K562 (cell line): ENCODE measurements around the gene LIF. TPM values are rescaled to one million over a fixed set of nuclear protein-coding genes. Genes with fewer than 3 reads are reported as not detected.

Source experiments
- ATAC-seq: fragments of 200-7000 bp; cut with Tn5 transposase; 3 replicates; pipeline ENCODE4 v1.9.1; 2020; ENCODE audit warnings: moderate library complexity
- BruUV-seq: library from RNA; stranded (reverse); fragments of 400-500 nt; replicated peaks from 2 replicates; lab custom pipeline; 2021; lab: Mats Ljungman, UMichigan
- CTCF ChIA-PET: fragments of 300-600 bp; formaldehyde crosslinking; extraction: SDS; loops from one replicate; lab custom pipeline; 2021; ENCODE audit warnings: low intra/inter-chr PET ratio; lab: Yijun Ruan, JAX
- POLR2A ChIA-PET: fragments of 300-600, 350-650 bp; sonication (Branson Sonifier 250); formaldehyde crosslinking; extraction: SDS; loops from one replicate; lab custom pipeline; 2021; ENCODE audit warnings: antibody characterized with exemption, inconsistent platforms; lab: Yijun Ruan, JAX
- DNase-seq, 4 experiments: peaks; one replicate each; pipeline versions ENCODE4 v3.0.0 to v3.0.0-alpha.2; 2011 to 2018; ENCODE audit warnings: low spot score in 3 of 4, mixed read lengths in 3 of 4; ENCODE audit errors: extremely low read depth in 1 of 4
- FAIRE-seq: peaks from 2 replicates; lab custom pipeline; 2011; peaks lifted over from hg19 to GRCh38; lab: Jason Lieb, UNC
- H2AFZ ChIP-seq: 2 replicates; pipeline ENCODE4 v1.6.0; 2011; ENCODE audit warnings: low read depth, low read length, control low read depth, inconsistent platforms
- H3K27ac ChIP-seq: fragments of 200-600 bp; 3 replicates; pipeline ENCODE4 v1.8.0; 2011; ENCODE audit warnings: low read depth, mild to moderate bottlenecking, control low read depth, inconsistent platforms, low read length, moderate library complexity, mixed read lengths; ENCODE audit errors: extremely low read depth
- H3K27me3 ChIP-seq, 2 experiments: fragments of 300-600 bp in 1 of 2; 2 replicates in 1 of 2; 3 replicates in 1 of 2; pipeline versions ENCODE4 v1.6.0 to v1.8.0; 2011; ENCODE audit warnings: inconsistent platforms in 2 of 2, low read length in 2 of 2, mild to moderate bottlenecking in 1 of 2, mixed read lengths in 1 of 2, moderate library complexity in 1 of 2; ENCODE audit not compliant: control insufficient read depth in 2 of 2, insufficient read depth in 2 of 2
- H3K36me3 ChIP-seq: fragments of 300-600 bp; 3 replicates; pipeline ENCODE4 v1.8.0; 2011; ENCODE audit warnings: mild to moderate bottlenecking, low read length, inconsistent platforms; ENCODE audit not compliant: control insufficient read depth, insufficient read depth
- H3K4me1 ChIP-seq, 2 experiments: fragments of 200-600 bp in 1 of 2; replicated peaks in 1 of 2; 2 replicates in 1 of 2; 3 replicates in 1 of 2; pipeline versions ENCODE4 v1.5.1 to v1.8.0; 2011; ENCODE audit warnings: inconsistent platforms in 2 of 2, low read length in 2 of 2, mild to moderate bottlenecking in 1 of 2, mixed read lengths in 1 of 2, moderate library complexity in 1 of 2; ENCODE audit not compliant: control insufficient read depth in 2 of 2, insufficient read depth in 2 of 2
- H3K4me2 ChIP-seq: 2 replicates; pipeline ENCODE4 v1.6.1; 2011; ENCODE audit warnings: low read length, control low read depth, inconsistent platforms, mixed read lengths; ENCODE audit not compliant: insufficient read depth
- H3K4me3 ChIP-seq: fragments of 200-600 bp; sonication (generic), shearing (Covaris generic); 2 replicates; pipeline ENCODE4 v1.5.1; 2016; ENCODE audit warnings: control low read depth, inconsistent platforms
- H3K79me2 ChIP-seq: fragments of 200-600 bp; 3 replicates; pipeline ENCODE4 v1.8.0; 2011; ENCODE audit warnings: low read length, inconsistent platforms; ENCODE audit not compliant: control insufficient read depth, insufficient read depth
- H3K9ac ChIP-seq, 2 experiments: 2 replicates each; pipeline versions ENCODE4 v1.6.0 to v1.6.1; 2011; ENCODE audit warnings: low read depth in 2 of 2, low read length in 2 of 2, control low read depth in 1 of 2, inconsistent platforms in 1 of 2, mild to moderate bottlenecking in 1 of 2, mixed read lengths in 1 of 2; ENCODE audit not compliant: insufficient read depth in 1 of 2
- H3K9me1 ChIP-seq: one replicate; pipeline ENCODE4 v1.6.0; 2011; ENCODE audit warnings: inconsistent platforms, mild to moderate bottlenecking, low read length, moderate library complexity; ENCODE audit not compliant: control insufficient read depth, insufficient read depth
- H3K9me3 ChIP-seq: replicated peaks from 2 replicates; pipeline ENCODE4 v1.5.1; 2011; ENCODE audit warnings: low read depth, low read length, inconsistent platforms; ENCODE audit not compliant: control insufficient read depth, insufficient read depth
- H4K20me1 ChIP-seq: replicated peaks from 2 replicates; pipeline ENCODE4 v1.6.1; 2011; ENCODE audit warnings: low read length, inconsistent platforms, mixed read lengths; ENCODE audit not compliant: control insufficient read depth, insufficient read depth
- ARHGAP35 ChIP-seq: fragments of 450-650 bp; IDR thresholded peaks from 2 replicates; pipeline ENCODE4 v1.6.1; 2018; ENCODE audit not compliant: partially characterized antibody
- DIDO1 ChIP-seq: fragments of 450-650 bp; IDR thresholded peaks from 2 replicates; pipeline ENCODE4 v1.6.1; 2016; ENCODE audit warnings: low read depth, missing biosample characterization, missing genetic modification characterization
- EP300 ChIP-seq: IDR thresholded peaks from 2 replicates; pipeline ENCODE4 v1.6.1; 2012; ENCODE audit warnings: low read length, improper control_type of control experiment
- NR0B1 ChIP-seq: fragments of 450-650 bp; IDR thresholded peaks from one replicate; pipeline ENCODE4 v1.6.1; 2018; ENCODE audit warnings: mild to moderate bottlenecking, moderate library complexity; ENCODE audit not compliant: partially characterized antibody
- REST ChIP-seq, 2 experiments: fragments of 450-650 bp; formaldehyde crosslinking in 1 of 2; IDR thresholded peaks; 2 replicates each; pipeline versions ENCODE4 v1.4.0 to v1.6.1; 2014 to 2020; ENCODE audit warnings: mild to moderate bottlenecking in 2 of 2, borderline replicate concordance in 1 of 2, low read depth in 1 of 2
- SIRT6 ChIP-seq: IDR thresholded peaks from one replicate; pipeline ENCODE4 v1.6.1; 2012; ENCODE audit warnings: low read depth, mild to moderate bottlenecking, control low read depth, inconsistent platforms, low read length, moderate library complexity
- TAF15 ChIP-seq: fragments of 200-400 bp; formaldehyde crosslinking; IDR thresholded peaks from 2 replicates; pipeline ENCODE4 v1.6.1; 2017; ENCODE audit warnings: mild to moderate bottlenecking, low read depth, low read length, moderate library complexity
- WGBS: fragments of 100-300 bp; shearing (Covaris generic); methylation state at CpG from one replicate; pipeline ENCODE4 v1.1.6; 2016; ENCODE audit warnings: low coverage, mixed read lengths; ENCODE audit not compliant: insufficient coverage; ENCODE audit errors: missing lambda C conversion rate; 5-methylcytosine and 5-hydroxymethylcytosine counted together
- in situ Hi-C: fragments of 300-500 bp; cut with MboI; formaldehyde crosslinking; loops from 4 replicates; pipeline ENCODE4 v1.15.0; 2018; ENCODE audit warnings: inconsistent platforms, mixed read lengths
- intact Hi-C: fragments of 100-400 bp; cut with micrococcal nuclease; formaldehyde crosslinking; loops from 2 replicates; pipeline ENCODE4 v1.14.2; 2022
- polyA plus RNA-seq, 8 experiments: library from polyadenylated mRNA; depleted of rRNA in 4 of 8; stranded (reverse) in 5 of 8; unstranded in 3 of 8; fragments of >200 nt; fragmentation: Nextera tagmentation in 2 of 8; fragmentation: Illumina TruSeq in 1 of 8; extraction: Ambion mirVana in 2 of 8; extraction: Trizol in 1 of 8; gene quantifications; 2 replicates each; pipeline versions ENCODE4 v1.2.1 to v1.2.3, GENCODE V29; 2011 to 2014; ENCODE audit warnings: inconsistent platforms in 1 of 8, missing spikeins in 1 of 8
- total RNA-seq, 7 experiments: library from RNA; depleted of rRNA in 6 of 7; stranded (reverse); fragments of >200 nt in 6 of 7; fragmentation: Illumina TruSeq in 2 of 7; extraction: Trizol in 2 of 7; gene quantifications; 2 replicates each; pipeline versions ENCODE4 v1.2.1 to v1.2.3, GENCODE V29; 2011 to 2021; ENCODE audit warnings: low replicate concordance in 1 of 7

Gene LIF
- total and polyA plus RNA-seq, 9 of the 15 experiments (the other 6 are each of a cell fraction or from before 2014, with no cell fraction given): 0.05 to 0.39 (median 0.18) TPM; not detected in 3

GRCh38 chr22:30232716-30233218 lies 13.8 kb downstream of the LIF start:
- TF ChIP-seq SIRT6 (no peak), NR0B1 (no peak), DIDO1 (tag) (no peak), TAF15 (no peak), REST (IDR thresholded peaks at IDR 0.05; ENCODE audit: borderline replicate concordance) (no peak), REST (CRISPR knock-in tag; IDR thresholded peaks at IDR 0.05; ENCODE audit: low read depth) (no peak), EP300 (no peak), ARHGAP35 (no peak)
- TF ChIP-seq, all 486 proteins: peak for 0
- intact Hi-C loops: no loop called here
- ChIA-PET CTCF (no interaction called here), POLR2A (interaction anchor here (0.6 to 0.8 kb wide), 2 partner anchors 16 to 424 kb away, joined by 3 read pairs; no protein-coding TSS in a partner anchor)
- Histone ChIP-seq H2AFZ (no peak overlapping the region), H3K9me1 (no peaks in the 10 kb centered on the region), H3K4me1 (peaks cover 0 to 11% of the 10 kb centered on the region in 2 experiments; a peak in 2 of 5 replicates), H3K79me2 (no peaks in the 10 kb centered on the region), H3K4me3 (no peak overlapping the region), H3K27ac (no peak overlapping the region), H3K27me3 (peaks cover 0 to 31% of the 10 kb centered on the region in 2 experiments; a peak in 3 of 5 replicates), H3K9ac (no peak overlapping the region), H3K9me3 (no peaks in the 10 kb centered on the region), H4K20me1 (no peaks in the 10 kb centered on the region), H3K36me3 (no peaks in the 10 kb centered on the region), H3K4me2 (no peak overlapping the region)
- no peak for DNase-seq
- WGBS: 22% methylated on average over 1 of the region's 17 CpGs
- BruUV-seq: no TSS peak
- FAIRE-seq: no peak
- in situ Hi-C loops: no loop called here
- ATAC-seq: no peak
